Measurements from ENCODE around the gene RCOR1. TPM values are rescaled to one million over a fixed set of nuclear protein-coding genes. Genes with fewer than 3 reads are reported as not detected.

The RCOR1 gene
- total RNA-seq, 2 donors from 2014 or later: 17.9 to 33.5 TPM

DNA sequence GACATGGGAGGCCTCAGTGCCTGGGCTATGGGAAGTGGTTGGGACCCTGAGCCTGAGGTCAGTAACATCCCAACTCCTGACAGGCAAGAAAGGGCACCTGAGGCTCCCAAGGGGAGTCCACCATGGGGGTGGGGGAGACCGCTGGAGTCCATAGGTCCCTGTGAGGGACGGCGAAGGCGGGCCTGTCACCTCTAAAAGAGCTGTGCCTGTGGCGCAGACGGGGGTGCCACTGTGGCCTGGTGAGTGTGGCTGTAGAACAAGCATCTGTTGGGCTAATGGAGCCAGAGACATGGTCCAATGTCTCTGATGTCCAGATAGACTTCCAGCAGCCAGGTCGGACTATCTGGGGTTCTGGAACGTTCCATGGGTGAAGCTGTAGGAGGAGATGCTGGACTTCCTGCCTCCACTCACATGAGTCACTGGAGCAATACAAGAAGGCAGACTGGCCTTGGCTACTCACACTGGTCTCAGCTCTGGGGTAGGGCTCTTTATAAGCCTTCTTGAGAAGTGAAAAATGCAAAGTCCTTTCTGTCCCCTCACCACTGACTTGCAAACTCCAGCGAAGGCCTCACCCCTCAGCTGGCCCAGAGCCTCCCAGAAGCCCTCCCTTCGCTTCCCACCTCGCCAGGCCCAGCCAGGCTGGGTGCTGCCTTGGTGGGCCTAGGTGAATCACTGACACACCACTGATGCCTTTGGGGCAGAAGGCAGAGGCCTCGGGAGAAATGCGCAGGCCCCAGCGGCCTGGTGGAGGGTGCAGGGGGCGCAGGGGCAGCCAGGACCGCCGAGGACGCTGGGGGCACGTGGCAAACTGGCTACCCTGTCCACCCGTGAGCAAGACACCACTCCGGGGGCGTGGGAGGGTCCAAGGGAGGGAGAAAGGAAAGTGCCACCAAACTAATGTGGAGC, 183.7 kb downstream of the RCOR1 start:
- H3K9me3 ChIP-seq (ENCODE audit: control insufficient read depth, low read length, poor library complexity, severe bottlenecking): no peaks in the 10 kb centered on the region
- DNase-seq (no peak), ATAC-seq (no peak)
- Mint-ChIP-seq H3K4me1 (peaks cover 33% of the 10 kb centered on the region), H3K27me3 (peaks cover 1% of the 10 kb centered on the region), H3K4me3 (peak overlapping the region; percentile 89), H3K27ac (peak overlapping the region; percentile 93), H3K36me3 (ENCODE audit: low read depth) (peaks cover 4% of the 10 kb centered on the region)

DNA sequence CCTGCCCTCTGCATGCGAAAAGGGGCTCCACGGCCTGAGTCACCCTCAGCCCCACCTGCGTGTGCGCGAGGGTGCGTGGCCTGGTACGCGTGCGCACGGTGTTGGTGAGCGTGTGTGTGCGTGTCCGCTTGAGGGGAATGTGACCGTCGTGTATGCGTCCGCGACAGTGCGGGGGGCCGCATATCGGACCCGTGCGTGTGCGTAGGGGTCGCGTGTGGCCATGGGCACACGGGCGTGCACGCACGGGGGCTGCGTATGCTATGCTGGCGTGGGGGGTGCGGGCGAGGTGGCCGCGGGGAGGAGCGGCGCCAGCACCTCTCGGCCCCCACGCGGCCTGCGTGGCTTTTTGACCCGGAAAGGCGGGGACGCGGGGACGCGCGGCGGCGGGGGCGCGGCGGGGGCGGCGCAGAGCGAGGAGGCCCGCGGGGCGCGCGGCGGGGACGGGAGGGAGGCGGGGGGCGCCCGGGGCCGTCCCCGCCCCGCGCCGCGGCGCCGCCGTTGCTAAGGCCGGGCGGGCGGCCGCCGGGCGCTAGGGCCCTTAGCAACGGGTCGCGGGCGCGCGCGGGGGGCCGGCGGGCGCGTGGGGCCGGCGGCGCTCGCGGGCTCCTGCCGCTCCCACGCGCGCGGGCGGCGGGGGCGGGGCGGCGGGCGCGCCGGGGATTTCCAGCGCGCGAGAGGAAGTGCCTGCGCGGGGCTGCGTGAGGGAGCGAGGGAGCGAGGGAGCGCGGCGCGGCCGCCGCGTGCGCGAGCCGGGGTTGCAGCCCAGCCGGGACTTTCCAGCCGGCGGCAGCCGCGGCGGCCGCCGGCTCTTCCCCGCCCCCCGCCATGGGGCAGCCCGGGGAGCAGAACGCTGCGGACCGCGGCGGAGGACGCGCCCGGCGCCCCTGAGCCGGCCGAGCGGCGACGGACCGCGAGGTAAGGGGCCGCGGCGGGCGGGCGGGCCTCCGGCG, 184.6 kb downstream of the RCOR1 start, which contains the start of gene TRAF3:
Gene TRAF3, plus strand, starts transcription at position 689 of the 950 bp plus-strand sequence. CDS start 92,753 bp downstream, outside the sequence.
- H3K27me3 Mint-ChIP-seq: no peaks in the 10 kb centered on the region
- H3K27ac Mint-ChIP-seq: peak within 1 kb of the TSS; percentile 93
- ATAC-seq (peak; percentile 78), DNase-seq (peak; percentile 86 to 92 (median 90))
- H3K36me3 Mint-ChIP-seq (ENCODE audit: low read depth): peaks cover 4% of the 10 kb centered on the region
- peak within 1 kb of the TSS; percentile 96 for H3K4me3 Mint-ChIP-seq
- peaks cover 35% of the 10 kb centered on the region for H3K4me1 Mint-ChIP-seq
- no peaks in the 10 kb centered on the region for H3K9me3 ChIP-seq (ENCODE audit: control insufficient read depth, low read length, poor library complexity, severe bottlenecking)

DNA sequence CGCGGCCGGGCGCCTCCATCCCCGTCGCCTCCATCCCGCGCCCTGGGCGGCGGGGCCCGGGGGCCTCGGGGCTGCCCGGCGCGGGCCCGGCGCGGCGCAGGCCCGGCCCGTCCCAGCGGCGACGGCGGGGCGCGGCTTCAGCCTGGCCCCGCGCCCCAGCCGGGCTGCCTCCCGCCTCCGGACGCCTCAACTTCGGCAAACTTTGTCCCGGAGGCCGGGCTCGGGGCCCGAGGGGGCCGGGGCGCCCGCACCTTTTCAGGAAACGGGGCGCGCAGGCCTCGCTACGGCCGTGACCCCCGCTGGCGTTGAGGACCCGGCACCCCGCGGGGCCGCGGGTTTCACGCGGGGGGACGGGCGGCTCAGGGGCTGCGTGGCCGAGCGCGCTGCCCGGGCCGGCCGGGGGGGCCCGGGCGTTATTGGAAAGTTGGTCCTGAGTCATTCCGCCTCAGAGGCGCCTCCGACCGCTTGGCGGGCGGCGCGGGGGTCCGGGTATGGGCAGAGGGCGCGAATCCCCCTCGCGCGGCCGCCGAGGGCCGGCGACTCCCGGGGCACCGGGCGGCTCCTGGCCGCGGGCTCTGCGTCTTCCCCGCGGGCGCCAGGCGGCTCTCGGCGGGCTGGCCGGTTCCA, 185.4 kb downstream of the RCOR1 start:
- peak; percentile 18 for ATAC-seq
- H3K4me3 Mint-ChIP-seq: peak overlapping the region; percentile 96
- peaks cover 42% of the 10 kb centered on the region for H3K4me1 Mint-ChIP-seq
- H3K27ac Mint-ChIP-seq: peak overlapping the region; percentile 93
- DNase-seq: peak in 1 of 3 donors; percentile 18
- peaks cover 4% of the 10 kb centered on the region for H3K36me3 Mint-ChIP-seq (ENCODE audit: low read depth)
- no peaks in the 10 kb centered on the region for H3K27me3 Mint-ChIP-seq
- H3K9me3 ChIP-seq (ENCODE audit: control insufficient read depth, low read length, poor library complexity, severe bottlenecking): no peaks in the 10 kb centered on the region

DNA sequence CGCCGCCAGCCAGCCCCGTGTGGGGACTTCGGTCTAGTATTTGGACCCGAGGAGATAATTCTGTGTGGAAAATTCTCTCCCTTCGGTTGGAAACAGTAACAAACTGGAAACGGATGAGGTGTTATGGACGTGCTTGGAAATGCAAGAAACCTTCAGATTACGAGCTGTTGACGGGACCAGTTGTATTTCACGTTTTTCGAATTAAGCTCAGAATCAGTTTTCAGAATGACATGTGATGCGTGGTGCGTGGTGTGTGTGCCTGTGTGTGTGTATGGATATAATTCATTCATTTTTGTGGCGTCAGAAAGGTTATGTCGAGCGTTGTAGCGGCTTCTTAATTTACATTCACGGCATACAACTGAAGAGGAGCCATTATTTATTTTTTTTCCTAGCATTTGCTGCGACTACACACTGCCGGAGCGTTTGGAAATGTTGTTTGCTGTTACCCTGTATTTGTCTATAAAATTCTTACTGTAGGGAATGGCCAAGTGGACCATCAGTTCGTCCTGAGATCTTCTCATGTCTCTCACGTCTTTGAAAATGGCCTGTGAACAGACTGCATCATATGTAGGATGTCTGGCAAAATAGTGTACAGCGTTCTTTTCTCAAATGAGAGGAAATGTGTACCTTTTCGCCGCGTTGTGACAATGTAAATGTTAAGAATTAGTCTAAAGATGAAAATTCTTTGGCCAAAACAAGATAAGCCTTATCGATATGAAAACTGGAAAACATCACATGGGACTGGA, 186.1 kb downstream of the RCOR1 start:
- peaks cover 46% of the 10 kb centered on the region for H3K4me1 Mint-ChIP-seq
- H3K4me3 Mint-ChIP-seq: peak overlapping the region; percentile 96

DNA sequence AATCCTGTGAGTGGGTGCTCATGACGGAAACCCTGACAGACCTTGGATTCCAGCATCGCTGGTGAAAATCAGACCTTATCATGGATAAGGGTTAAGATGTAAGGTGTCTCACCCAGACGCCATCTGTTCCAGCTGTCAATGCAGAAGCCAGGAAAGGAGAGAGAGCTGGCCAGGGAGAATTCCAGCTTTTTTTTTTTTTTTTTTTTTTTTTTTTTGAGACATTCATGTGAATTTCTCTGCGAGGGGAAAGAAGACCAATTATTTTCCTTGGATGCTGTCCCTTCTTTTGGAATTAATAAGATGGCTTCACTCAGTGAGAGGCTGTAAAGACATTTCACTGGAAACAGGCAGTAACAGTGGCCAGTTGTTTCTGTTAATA, 186.6 kb downstream of the RCOR1 start:
- peaks cover 4% of the 10 kb centered on the region for H3K36me3 Mint-ChIP-seq (ENCODE audit: low read depth)
- H3K27ac Mint-ChIP-seq: peak overlapping the region; percentile 93
- H3K4me3 Mint-ChIP-seq: peak overlapping the region; percentile 96
- H3K9me3 ChIP-seq (ENCODE audit: control insufficient read depth, low read length, poor library complexity, severe bottlenecking): no peaks in the 10 kb centered on the region
- peaks cover 51% of the 10 kb centered on the region for H3K4me1 Mint-ChIP-seq
- ATAC-seq (no peak), DNase-seq (no peak)
- H3K27me3 Mint-ChIP-seq: no peaks in the 10 kb centered on the region

More for the DNA sequence above, 186.1 kb downstream of the RCOR1 start:
- H3K27ac Mint-ChIP-seq: peak overlapping the region; percentile 93
- DNase-seq: no peak
- no peak for ATAC-seq
- H3K27me3 Mint-ChIP-seq: no peaks in the 10 kb centered on the region
- H3K36me3 Mint-ChIP-seq (ENCODE audit: low read depth): peaks cover 4% of the 10 kb centered on the region
- no peaks in the 10 kb centered on the region for H3K9me3 ChIP-seq (ENCODE audit: control insufficient read depth, low read length, poor library complexity, severe bottlenecking)

DNA sequence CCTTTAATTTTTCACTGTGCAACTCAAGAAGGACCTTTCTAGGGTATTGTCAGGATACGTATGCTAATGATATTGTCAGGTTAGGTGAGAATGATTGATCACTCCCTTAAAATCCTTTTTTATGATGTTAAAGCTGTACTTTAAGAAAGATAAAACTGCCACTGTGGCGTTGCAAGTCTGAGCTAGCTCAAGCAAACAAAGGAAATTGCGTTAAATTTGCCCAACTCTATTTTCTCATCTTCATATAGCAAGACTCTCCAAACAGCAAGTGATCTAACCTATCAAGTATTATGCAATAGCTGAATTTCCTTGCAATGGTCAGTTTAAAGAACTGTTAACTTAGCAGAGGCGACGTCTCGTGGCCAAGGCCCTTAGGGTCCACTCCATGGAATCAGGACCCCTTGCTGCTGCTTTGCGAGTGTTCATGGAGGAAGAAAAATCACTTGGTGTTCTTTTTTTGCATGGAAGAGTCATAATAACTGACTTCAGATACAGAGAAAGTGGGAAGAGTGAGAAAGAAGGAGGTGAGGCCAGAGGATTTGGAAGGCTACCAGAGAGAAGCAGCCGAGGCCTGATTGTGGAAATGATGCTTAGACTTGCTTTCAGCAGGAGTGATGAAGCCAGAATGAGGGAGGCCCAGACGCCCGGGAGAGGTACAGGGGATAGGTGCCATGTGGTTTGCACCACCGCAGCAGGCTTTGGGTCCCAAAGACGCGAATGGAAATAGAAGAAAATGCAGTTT, 187.3 kb downstream of the RCOR1 start:
- H3K9me3 ChIP-seq (ENCODE audit: control insufficient read depth, low read length, poor library complexity, severe bottlenecking): no peaks in the 10 kb centered on the region
- Mint-ChIP-seq H3K4me1 (peaks cover 49% of the 10 kb centered on the region), H3K4me3 (peak overlapping the region; percentile 96), H3K27me3 (no peaks in the 10 kb centered on the region), H3K27ac (peak overlapping the region; percentile 93), H3K36me3 (ENCODE audit: low read depth) (peaks cover 4% of the 10 kb centered on the region)
- DNase-seq: no peak
- ATAC-seq: no peak

Other genes with a start within 250 kb of the RCOR1 start
- gene CINP, start 229.8 kb upstream of the RCOR1 start, total RNA-seq: 10 to 100 TPM; 17.1 to 21.3 TPM
- 10 to 100 TPM in 1 of 2 donors, 1 to 10 TPM in 1; 8.4 to 16.6 TPM for gene TECPR2, start 229.7 kb upstream of the RCOR1 start, total RNA-seq
- 10 to 100 TPM in 1 of 2 donors, 1 to 10 TPM in 1; 3.3 to 17.6 TPM for gene ANKRD9, start 82.9 kb upstream of the RCOR1 start, total RNA-seq
- 10 to 100 TPM; 47.8 to 54.4 TPM for gene TRAF3, start 184.8 kb downstream of the RCOR1 start, total RNA-seq